Endometrial microvascular endothelial cells (primary cell): ENCODE data around the gene ACTRT3. TPM values are rescaled to one million over a fixed set of nuclear protein-coding genes. Genes with fewer than 3 reads are reported as not detected.

Experiments
- in situ Hi-C: cut with HindIII; loops from 2 replicates; pipeline ENCODE4 v1.10.0; 2017; ENCODE audit warnings: low sequenced_read_pairs, low pct_unique_long_range_greater_than_20kb; ENCODE audit errors: inconsistent ontology term
- total RNA-seq: library from RNA; depleted of rRNA; stranded (reverse); fragments of >200 nt; gene quantifications from one replicate; pipeline ENCODE4 v1.2.3, GENCODE V29; 2015; ENCODE audit errors: inconsistent ontology term

Gene ACTRT3
- total RNA-seq, result 2.8 TPM

GRCh38 chr3:169769287-169770181 lies at the start of gene ACTRT3:
ACTRT3 (minus strand) TSS chr3:169769561; CDS start chr3:169769520, 41 bp downstream.
- in situ Hi-C loops, result no loop called here

GRCh38 chr3:169818316-169818715 lies 49.0 kb upstream of the ACTRT3 start:
- in situ Hi-C loops, result no loop called here

- in situ Hi-C loops, result no loop called here
Measured at GRCh38 chr3:169815590-169816150, 46.3 kb upstream of the ACTRT3 start.

GRCh38 chr3:169813757-169814517 lies 44.6 kb upstream of the ACTRT3 start:
- in situ Hi-C loops, result no loop called here

- in situ Hi-C loops, result no loop called here
Measured at GRCh38 chr3:169813278-169813677, 43.9 kb upstream of the ACTRT3 start.

- in situ Hi-C loops, result no loop called here
Measured at GRCh38 chr3:169812332-169813235, 43.2 kb upstream of the ACTRT3 start, which contains the start of the genes LRRC34 and LRRIQ4. LRRC34 (minus strand) TSS chr3:169812904; CDS start chr3:169812548, 356 bp downstream. LRRIQ4 (plus strand) TSS chr3:169812870; CDS start chr3:169821922, 9,052 bp downstream.

GRCh38 chr3:169811631-169812331 lies 42.4 kb upstream of the ACTRT3 start:
- in situ Hi-C loops, result no loop called here

- in situ Hi-C loops, result no loop called here
Measured at GRCh38 chr3:169809230-169809795, 40.0 kb upstream of the ACTRT3 start.

- in situ Hi-C loops, result no loop called here
Measured at GRCh38 chr3:169804681-169805080, 35.3 kb upstream of the ACTRT3 start.

GRCh38 chr3:169792359-169792758 lies 23.0 kb upstream of the ACTRT3 start:
- in situ Hi-C loops, result no loop called here

GRCh38 chr3:169790687-169791429 lies 21.5 kb upstream of the ACTRT3 start:
- in situ Hi-C loops, result no loop called here

GRCh38 chr3:169790219-169790618 lies 20.9 kb upstream of the ACTRT3 start:
- in situ Hi-C loops, result no loop called here

GRCh38 chr3:169787791-169788190 lies 18.4 kb upstream of the ACTRT3 start:
- in situ Hi-C loops, result no loop called here

- in situ Hi-C loops, result no loop called here
Measured at GRCh38 chr3:169787120-169787519, 17.8 kb upstream of the ACTRT3 start.

- in situ Hi-C loops, result no loop called here
Measured at GRCh38 chr3:169781209-169781855, 12.0 kb upstream of the ACTRT3 start.

- in situ Hi-C loops, result no loop called here
Measured at GRCh38 chr3:169780742-169781141, 11.4 kb upstream of the ACTRT3 start.
